Measurements from ENCODE around the gene CSF1R. TPM values are rescaled to one million over a fixed set of nuclear protein-coding genes. Genes with fewer than 3 reads are reported as not detected.

The CSF1R gene
- total RNA-seq, 3 donors from 2014 or later = 9.0 to 39.0 (median 20.4) TPM

GRCh38 chr5:150026682-150027172, 59.6 kb downstream of the CSF1R start:
- Histone ChIP-seq H3K36me3 (ENCODE audit: low read depth) (peaks cover 4% of the 10 kb centered on the region), H3K4me1 (ENCODE audit: low read depth) (no peaks in the 10 kb centered on the region), H3K4me3 (no peak overlapping the region), H3K9me3 (no peaks in the 10 kb centered on the region)
- no peak for DNase-seq
- ATAC-seq = no peak
- no peak for TF ChIP-seq CTCF (IDR thresholded peaks at IDR 0.05)
- intact Hi-C loops (cut with DNase I, micrococcal nuclease) = no loop called here

GRCh38 chr5:150024346-150024984, 61.9 kb downstream of the CSF1R start:
- TF ChIP-seq CTCF (IDR thresholded peaks at IDR 0.05) = no peak
- no peak for ATAC-seq
- intact Hi-C loops (cut with DNase I, micrococcal nuclease) = no loop called here
- Histone ChIP-seq H3K36me3 (ENCODE audit: low read depth) (peaks cover 10% of the 10 kb centered on the region), H3K9me3 (no peaks in the 10 kb centered on the region), H3K4me3 (no peak overlapping the region), H3K4me1 (ENCODE audit: low read depth) (no peaks in the 10 kb centered on the region)
- no peak for DNase-seq

GRCh38 chr5:150023136-150023535, 63.2 kb downstream of the CSF1R start:
- Histone ChIP-seq H3K36me3 (ENCODE audit: low read depth) (peaks cover 10% of the 10 kb centered on the region), H3K9me3 (no peaks in the 10 kb centered on the region), H3K4me1 (ENCODE audit: low read depth) (no peaks in the 10 kb centered on the region), H3K4me3 (no peak overlapping the region)
- DNase-seq (no peak), ATAC-seq (no peak)
- intact Hi-C loops (cut with DNase I, micrococcal nuclease) = no loop called here
- TF ChIP-seq CTCF (IDR thresholded peaks at IDR 0.05) = no peak

GRCh38 chr5:150022681-150023080, 63.7 kb downstream of the CSF1R start:
- H3K36me3 ChIP-seq (ENCODE audit: low read depth) = peaks cover 10% of the 10 kb centered on the region
- no peak for ATAC-seq
- H3K4me1 ChIP-seq (ENCODE audit: low read depth) = no peaks in the 10 kb centered on the region
- no peak for TF ChIP-seq CTCF (IDR thresholded peaks at IDR 0.05)
- intact Hi-C loops (cut with DNase I, micrococcal nuclease) = no loop called here
- no peak for DNase-seq
- H3K9me3 ChIP-seq = no peaks in the 10 kb centered on the region
- H3K4me3 ChIP-seq = no peak overlapping the region

- ATAC-seq (no peak), DNase-seq (no peak)
- Histone ChIP-seq H3K4me1 (ENCODE audit: low read depth) (no peaks in the 10 kb centered on the region), H3K36me3 (ENCODE audit: low read depth) (peaks cover 10% of the 10 kb centered on the region), H3K9me3 (no peaks in the 10 kb centered on the region), H3K4me3 (no peak overlapping the region)
- TF ChIP-seq CTCF (IDR thresholded peaks at IDR 0.05) = no peak
- intact Hi-C loops (cut with DNase I, micrococcal nuclease) = no loop called here
These were observed 64.2 kb downstream of the CSF1R start for GRCh38 chr5:150022158-150022531.

Data from mucosa of descending colon (tissue), 3 donors.